DND-41 (cell line): ENCODE data around the gene MAML3.

Source experiments
- ATAC-seq: fragments of 200-7000 bp; cut with Tn5 transposase; 3 replicates; pipeline ENCODE4 v1.9.1; 2021; ENCODE audit warnings: low read depth; ENCODE audit not compliant: insufficient read depth
- DNase-seq: peaks from one replicate; pipeline ENCODE4 v3.0.0-alpha.2; 2020
- H2AFZ ChIP-seq: 2 replicates; pipeline ENCODE4 v1.6.0; 2012; ENCODE audit warnings: low read depth, low read length
- H3K27ac ChIP-seq: 2 replicates; pipeline ENCODE4 v1.5.1; 2012; ENCODE audit warnings: low read length, inconsistent platforms
- H3K27me3 ChIP-seq: fragments of 200-600 bp; sonication (generic); 2 replicates; pipeline ENCODE4 v1.6.0; 2012; ENCODE audit warnings: low read length, mild to moderate bottlenecking, inconsistent platforms; ENCODE audit not compliant: insufficient read depth, poor library complexity
- H3K36me3 ChIP-seq: 2 replicates; pipeline ENCODE4 v1.5.1; 2012; ENCODE audit warnings: low read length, inconsistent platforms; ENCODE audit not compliant: insufficient read depth
- H3K4me1 ChIP-seq: 2 replicates; pipeline ENCODE4 v1.5.1; 2012; ENCODE audit warnings: mild to moderate bottlenecking, low read length; ENCODE audit not compliant: insufficient read depth
- H3K4me2 ChIP-seq: 2 replicates; pipeline ENCODE4 v1.6.0; 2012; ENCODE audit warnings: mild to moderate bottlenecking, moderate library complexity, low read length, inconsistent platforms; ENCODE audit not compliant: insufficient read depth
- H3K4me3 ChIP-seq, 2 experiments: fragments of 200-600 bp in 1 of 2; shearing (Covaris generic) in 1 of 2; 2 replicates each; pipeline ENCODE4 v1.5.1; 2012 to 2016; ENCODE audit warnings: inconsistent platforms in 2 of 2, low read length in 2 of 2, mild to moderate bottlenecking in 2 of 2, low read depth in 1 of 2, moderate library complexity in 1 of 2
- H3K79me2 ChIP-seq: 2 replicates; pipeline ENCODE4 v1.6.0; 2012; ENCODE audit warnings: low read length, inconsistent platforms; ENCODE audit not compliant: insufficient read depth
- H3K9ac ChIP-seq: 2 replicates; pipeline ENCODE4 v1.6.0; 2012; ENCODE audit warnings: low read depth, mild to moderate bottlenecking, inconsistent platforms, low read length, moderate library complexity
- H3K9me3 ChIP-seq: 2 replicates; pipeline ENCODE4 v1.5.1; 2012; ENCODE audit warnings: low read length, moderate library complexity, mild to moderate bottlenecking, inconsistent platforms; ENCODE audit not compliant: insufficient read depth, severe bottlenecking
- H4K20me1 ChIP-seq: 2 replicates; pipeline ENCODE4 v1.6.0; 2012; ENCODE audit warnings: low read length; ENCODE audit not compliant: insufficient read depth
- EZH2 ChIP-seq: IDR thresholded peaks from 3 replicates; pipeline ENCODE4 v1.6.1; 2012; ENCODE audit warnings: borderline replicate concordance, low read depth, mild to moderate bottlenecking, moderate library complexity, low read length, inconsistent platforms; ENCODE audit not compliant: severe bottlenecking
- TF ChIP-seq, protein P1 (sequence below): IDR thresholded peaks from 2 replicates; pipeline ENCODE4 v1.5.1; 2012; ENCODE audit warnings: borderline replicate concordance, low read length, moderate library complexity, mild to moderate bottlenecking; ENCODE audit not compliant: poor library complexity, severe bottlenecking; ENCODE audit errors: extremely low read depth

Gene MAML3

DNA sequence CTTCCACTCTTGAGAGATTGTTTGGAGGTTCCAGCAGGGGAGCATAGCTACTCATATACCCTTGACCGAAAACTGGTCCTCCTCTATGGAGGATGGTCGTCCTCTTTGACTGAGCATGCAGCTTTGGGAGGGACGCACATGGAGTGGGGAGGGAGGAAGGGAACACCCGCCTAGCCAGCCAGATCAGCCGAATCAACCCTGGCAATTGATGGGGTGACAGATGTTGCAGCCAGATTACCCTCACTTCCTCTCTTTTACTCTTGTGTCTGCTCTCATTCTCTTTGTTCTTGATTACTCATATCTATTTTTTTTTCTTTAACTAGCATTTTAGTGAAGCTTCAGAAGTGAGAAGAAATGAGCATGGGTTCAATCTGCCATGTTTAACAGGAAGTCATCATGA is 468.8 kb downstream of the MAML3 start:
- TF ChIP-seq, protein P1, sequence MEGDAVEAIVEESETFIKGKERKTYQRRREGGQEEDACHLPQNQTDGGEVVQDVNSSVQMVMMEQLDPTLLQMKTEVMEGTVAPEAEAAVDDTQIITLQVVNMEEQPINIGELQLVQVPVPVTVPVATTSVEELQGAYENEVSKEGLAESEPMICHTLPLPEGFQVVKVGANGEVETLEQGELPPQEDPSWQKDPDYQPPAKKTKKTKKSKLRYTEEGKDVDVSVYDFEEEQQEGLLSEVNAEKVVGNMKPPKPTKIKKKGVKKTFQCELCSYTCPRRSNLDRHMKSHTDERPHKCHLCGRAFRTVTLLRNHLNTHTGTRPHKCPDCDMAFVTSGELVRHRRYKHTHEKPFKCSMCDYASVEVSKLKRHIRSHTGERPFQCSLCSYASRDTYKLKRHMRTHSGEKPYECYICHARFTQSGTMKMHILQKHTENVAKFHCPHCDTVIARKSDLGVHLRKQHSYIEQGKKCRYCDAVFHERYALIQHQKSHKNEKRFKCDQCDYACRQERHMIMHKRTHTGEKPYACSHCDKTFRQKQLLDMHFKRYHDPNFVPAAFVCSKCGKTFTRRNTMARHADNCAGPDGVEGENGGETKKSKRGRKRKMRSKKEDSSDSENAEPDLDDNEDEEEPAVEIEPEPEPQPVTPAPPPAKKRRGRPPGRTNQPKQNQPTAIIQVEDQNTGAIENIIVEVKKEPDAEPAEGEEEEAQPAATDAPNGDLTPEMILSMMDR: no peak
- no peak for TF ChIP-seq EZH2
- H3K27me3 ChIP-seq: no peaks in the 10 kb centered on the region
- no peaks in the 10 kb centered on the region for H3K4me1 ChIP-seq
- no peak overlapping the region for H3K27ac ChIP-seq
- DNase-seq: no peak
- H3K79me2 ChIP-seq: no peaks in the 10 kb centered on the region
- H3K4me2 ChIP-seq: no peak overlapping the region
- peak; percentile 33; the same call in 1 of the 3 replicates for ATAC-seq
- H3K9me3 ChIP-seq: no peaks in the 10 kb centered on the region
- H3K36me3 ChIP-seq: peaks cover 27% of the 10 kb centered on the region; the same call in 1 of the 2 replicates
- H3K9ac ChIP-seq: no peak overlapping the region
- H4K20me1 ChIP-seq: no peaks in the 10 kb centered on the region
- H2AFZ ChIP-seq: no peak overlapping the region
- no peak overlapping the region for H3K4me3 ChIP-seq

DNA sequence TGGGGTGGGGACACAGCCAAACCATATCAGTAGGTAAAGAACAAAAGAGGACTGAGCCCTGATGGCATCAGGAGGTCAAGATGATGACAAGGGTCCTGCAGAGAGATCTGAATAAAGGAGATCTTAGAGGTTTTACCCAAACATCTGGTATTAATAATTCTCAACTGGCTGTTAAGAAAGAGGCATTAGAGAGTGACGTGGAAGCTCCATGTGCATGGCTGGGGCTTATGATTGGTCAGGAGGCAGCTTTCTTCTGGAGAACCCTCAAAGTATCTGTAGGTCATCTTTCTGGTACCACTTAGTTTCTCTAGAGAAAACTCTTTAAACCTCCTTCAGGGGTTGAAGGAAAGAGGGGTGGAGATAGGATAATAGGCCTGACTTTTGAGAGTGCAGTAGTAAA is 469.6 kb downstream of the MAML3 start:
- ATAC-seq (no peak), DNase-seq (no peak)
- H3K79me2 ChIP-seq: no peaks in the 10 kb centered on the region
- H3K27me3 ChIP-seq: no peaks in the 10 kb centered on the region
- H3K9ac ChIP-seq: no peak overlapping the region
- no peaks in the 10 kb centered on the region for H3K9me3 ChIP-seq
- TF ChIP-seq, protein P1: no peak
- no peak for TF ChIP-seq EZH2
- no peaks in the 10 kb centered on the region for H4K20me1 ChIP-seq
- no peak overlapping the region for H2AFZ ChIP-seq
- H3K4me3 ChIP-seq: no peak overlapping the region
- H3K36me3 ChIP-seq: peaks cover 31% of the 10 kb centered on the region; the same call in 1 of the 2 replicates
- no peak overlapping the region for H3K4me2 ChIP-seq
- no peaks in the 10 kb centered on the region for H3K4me1 ChIP-seq
- no peak overlapping the region for H3K27ac ChIP-seq

DNA sequence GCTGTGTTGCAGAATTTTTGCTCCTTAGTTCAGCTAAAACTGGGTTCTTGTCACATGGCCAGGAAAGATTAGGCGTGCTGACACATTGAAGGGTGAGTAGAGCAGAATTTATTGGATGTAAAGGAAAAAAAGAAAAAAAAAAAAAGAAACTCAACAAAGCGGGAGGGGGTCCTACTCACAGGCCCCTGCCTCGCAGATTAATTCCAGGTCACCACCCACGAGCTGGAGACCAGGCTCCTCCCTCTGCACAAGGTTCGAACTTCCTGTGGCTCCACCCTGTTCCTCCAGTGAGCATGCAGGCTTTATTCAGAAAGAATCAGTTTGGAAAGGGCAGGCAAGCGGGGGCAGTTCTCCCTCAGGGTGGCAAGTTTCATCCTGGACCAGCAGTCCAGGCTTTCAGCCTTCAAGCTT is 471.2 kb downstream of the MAML3 start:
- H3K9me3 ChIP-seq: no peaks in the 10 kb centered on the region
- H3K4me3 ChIP-seq: no peak overlapping the region
- H3K4me2 ChIP-seq: no peak overlapping the region
- peaks cover 42% of the 10 kb centered on the region; the same call in 1 of the 2 replicates for H3K36me3 ChIP-seq
- H3K9ac ChIP-seq: no peak overlapping the region
- H2AFZ ChIP-seq: no peak overlapping the region
- H3K27ac ChIP-seq: no peak overlapping the region
- no peaks in the 10 kb centered on the region for H3K4me1 ChIP-seq
- TF ChIP-seq, protein P1: no peak
- no peak for TF ChIP-seq EZH2
- H3K27me3 ChIP-seq: no peaks in the 10 kb centered on the region
- ATAC-seq (no peak), DNase-seq (no peak)
- H4K20me1 ChIP-seq: no peaks in the 10 kb centered on the region
- no peaks in the 10 kb centered on the region for H3K79me2 ChIP-seq

DNA sequence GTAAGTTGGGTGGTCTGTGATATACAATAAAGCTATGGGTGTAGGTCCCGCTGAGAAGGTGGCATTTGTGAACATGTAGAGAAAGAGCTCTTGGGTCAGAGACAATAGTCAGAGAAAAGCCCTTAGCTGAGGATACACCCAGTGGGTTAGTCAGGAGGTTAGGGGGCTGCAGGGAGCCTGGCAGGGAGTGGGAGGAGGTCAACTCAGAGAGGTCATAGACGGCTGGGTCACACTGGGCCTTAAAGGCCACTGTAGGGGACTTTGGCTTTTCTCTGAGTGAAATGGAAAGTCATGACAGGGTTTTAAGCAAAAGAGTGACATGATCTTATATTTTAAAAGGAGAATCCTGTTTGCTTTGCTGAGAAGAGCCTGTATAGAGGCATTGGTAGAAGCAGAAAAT is 471.7 kb downstream of the MAML3 start:
- ATAC-seq (no peak), DNase-seq (no peak)
- TF ChIP-seq EZH2: no peak
- TF ChIP-seq, protein P1: no peak
- Histone ChIP-seq H3K79me2 (no peaks in the 10 kb centered on the region), H3K27me3 (no peaks in the 10 kb centered on the region), H3K36me3 (peaks cover 39% of the 10 kb centered on the region; the same call in 1 of the 2 replicates), H3K4me2 (no peak overlapping the region), H3K9me3 (no peaks in the 10 kb centered on the region), H2AFZ (no peak overlapping the region), H4K20me1 (no peaks in the 10 kb centered on the region), H3K4me1 (no peaks in the 10 kb centered on the region), H3K27ac (no peak overlapping the region), H3K9ac (no peak overlapping the region), H3K4me3 (no peak overlapping the region)
